HL-60 (cell line): ENCODE measurements around the gene ABCC5.
"Not testable (repeated sequence)": the region's sequence is repeated elsewhere in the genome, so short reads cannot be mapped to it uniquely, and the experiment has no call there.

ENCODE experiments used
- CTCF ChIP-seq: IDR thresholded peaks from one replicate; pipeline ENCODE4 v1.5.1; 2011; ENCODE audit warnings: low read length, control low read depth, inconsistent platforms; ENCODE audit not compliant: insufficient read depth
- GABPA ChIP-seq: IDR thresholded peaks from 2 replicates; pipeline ENCODE4 v1.6.1; 2012; ENCODE audit warnings: low read depth
- POLR2AphosphoS5 ChIP-seq: IDR thresholded peaks from 2 replicates; pipeline ENCODE4 v1.6.1; 2012; ENCODE audit warnings: low read depth
- SPI1 ChIP-seq: IDR thresholded peaks from 2 replicates; pipeline ENCODE4 v1.6.1; 2012; ENCODE audit warnings: low read depth, mild to moderate bottlenecking, borderline replicate concordance
- TF ChIP-seq, protein P1 (sequence below): IDR thresholded peaks from 2 replicates; pipeline ENCODE4 v1.6.1; 2012; ENCODE audit warnings: low read depth; ENCODE audit not compliant: insufficient replicate concordance

DNA sequence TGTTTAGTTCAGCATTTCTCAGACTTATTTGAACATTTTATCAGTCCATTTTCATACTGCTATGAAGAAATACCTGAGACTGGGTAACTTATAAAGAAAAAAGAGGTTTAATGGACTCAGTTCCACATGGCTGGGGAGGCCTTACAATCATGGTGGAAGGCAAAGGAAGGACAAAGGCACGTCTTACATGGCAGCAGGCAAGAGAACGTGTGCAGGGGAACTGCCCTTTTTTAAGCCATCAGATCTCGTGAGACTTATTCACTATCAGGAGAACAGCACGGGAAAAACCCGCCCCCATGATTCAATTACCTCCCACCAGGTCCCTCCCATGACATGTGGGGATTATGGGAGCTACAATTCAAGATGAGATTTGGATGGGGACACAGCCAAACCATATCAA is 7.6 kb upstream of the ABCC5 start:
- not testable (repeated sequence) for TF ChIP-seq POLR2AphosphoS5, CTCF, SPI1, GABPA
- TF ChIP-seq, protein P1, sequence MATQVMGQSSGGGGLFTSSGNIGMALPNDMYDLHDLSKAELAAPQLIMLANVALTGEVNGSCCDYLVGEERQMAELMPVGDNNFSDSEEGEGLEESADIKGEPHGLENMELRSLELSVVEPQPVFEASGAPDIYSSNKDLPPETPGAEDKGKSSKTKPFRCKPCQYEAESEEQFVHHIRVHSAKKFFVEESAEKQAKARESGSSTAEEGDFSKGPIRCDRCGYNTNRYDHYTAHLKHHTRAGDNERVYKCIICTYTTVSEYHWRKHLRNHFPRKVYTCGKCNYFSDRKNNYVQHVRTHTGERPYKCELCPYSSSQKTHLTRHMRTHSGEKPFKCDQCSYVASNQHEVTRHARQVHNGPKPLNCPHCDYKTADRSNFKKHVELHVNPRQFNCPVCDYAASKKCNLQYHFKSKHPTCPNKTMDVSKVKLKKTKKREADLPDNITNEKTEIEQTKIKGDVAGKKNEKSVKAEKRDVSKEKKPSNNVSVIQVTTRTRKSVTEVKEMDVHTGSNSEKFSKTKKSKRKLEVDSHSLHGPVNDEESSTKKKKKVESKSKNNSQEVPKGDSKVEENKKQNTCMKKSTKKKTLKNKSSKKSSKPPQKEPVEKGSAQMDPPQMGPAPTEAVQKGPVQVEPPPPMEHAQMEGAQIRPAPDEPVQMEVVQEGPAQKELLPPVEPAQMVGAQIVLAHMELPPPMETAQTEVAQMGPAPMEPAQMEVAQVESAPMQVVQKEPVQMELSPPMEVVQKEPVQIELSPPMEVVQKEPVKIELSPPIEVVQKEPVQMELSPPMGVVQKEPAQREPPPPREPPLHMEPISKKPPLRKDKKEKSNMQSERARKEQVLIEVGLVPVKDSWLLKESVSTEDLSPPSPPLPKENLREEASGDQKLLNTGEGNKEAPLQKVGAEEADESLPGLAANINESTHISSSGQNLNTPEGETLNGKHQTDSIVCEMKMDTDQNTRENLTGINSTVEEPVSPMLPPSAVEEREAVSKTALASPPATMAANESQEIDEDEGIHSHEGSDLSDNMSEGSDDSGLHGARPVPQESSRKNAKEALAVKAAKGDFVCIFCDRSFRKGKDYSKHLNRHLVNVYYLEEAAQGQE: not testable (repeated sequence)
